Fibroblast of skin of left biceps (primary cell): Measurements from ENCODE around the gene FLNB.

Experiments
- DNase-seq, 2 experiments: peaks; one replicate each; pipeline ENCODE4 v3.0.0-alpha.2; 2013; ENCODE audit warnings: low read depth in 2 of 2

The FLNB gene

GRCh38 chr3:58164199-58164879, 156.1 kb downstream of the FLNB start:
- DNase-seq = no peak

- no peak for DNase-seq
Observed at GRCh38 chr3:58164906-58165821, 156.9 kb downstream of the FLNB start.

- no peak for DNase-seq
Observed at GRCh38 chr3:58167431-58168351, 159.5 kb downstream of the FLNB start.

GRCh38 chr3:58168498-58168897, 160.3 kb downstream of the FLNB start:
- no peak for DNase-seq

- no peak for DNase-seq
Observed at GRCh38 chr3:58169371-58169770, 161.1 kb downstream of the FLNB start.

GRCh38 chr3:58170376-58170775, 162.2 kb downstream of the FLNB start:
- no peak for DNase-seq

- DNase-seq = no peak
Observed at GRCh38 chr3:58171126-58171525, 162.9 kb downstream of the FLNB start.

- no peak for DNase-seq
Observed at GRCh38 chr3:58173029-58173668, 164.9 kb downstream of the FLNB start.

- DNase-seq = no peak
Observed at GRCh38 chr3:58173669-58174398, 165.6 kb downstream of the FLNB start.

- no peak for DNase-seq
Observed at GRCh38 chr3:58175187-58175436, 166.9 kb downstream of the FLNB start.

GRCh38 chr3:58175437-58176184, 167.4 kb downstream of the FLNB start:
- DNase-seq = no peak

GRCh38 chr3:58176185-58176530, 167.9 kb downstream of the FLNB start:
- DNase-seq = no peak

GRCh38 chr3:58176827-58177489, 168.7 kb downstream of the FLNB start:
- no peak for DNase-seq

- DNase-seq = peak; percentile 38 to 53
Observed at GRCh38 chr3:58177747-58178527, 169.7 kb downstream of the FLNB start.

GRCh38 chr3:58178528-58179234, 170.5 kb downstream of the FLNB start:
- no peak for DNase-seq

- DNase-seq = no peak
Observed at GRCh38 chr3:58179235-58180098, 171.2 kb downstream of the FLNB start.

GRCh38 chr3:58180099-58180880, 172.1 kb downstream of the FLNB start:
- DNase-seq = no peak
